ENCODE data around the gene TEX51.

- TF ChIP-seq CTCF (IDR thresholded peaks at IDR 0.05; ENCODE audit: poor library complexity, severe bottlenecking): no peak
- no peak for TF ChIP-seq POLR2AphosphoS5 (IDR thresholded peaks at IDR 0.05)
- TF ChIP-seq SMC3 (conservative IDR thresholded peaks at IDR 0.05; ENCODE audit: poor library complexity): no peak
- no peak for TF ChIP-seq TAF1 (IDR thresholded peaks at IDR 0.05; ENCODE audit: low read depth)
- TF ChIP-seq MXI1 (conservative IDR thresholded peaks at IDR 0.05; ENCODE audit: poor library complexity, severe bottlenecking): no peak
- no peak for TF ChIP-seq EP300 (conservative IDR thresholded peaks at IDR 0.05; ENCODE audit: poor library complexity, severe bottlenecking)
- no peak for TF ChIP-seq EZH2 (IDR thresholded peaks at IDR 0.05; ENCODE audit: borderline replicate concordance, insufficient read depth, low read length, poor library complexity, severe bottlenecking)
- TF ChIP-seq REST (IDR thresholded peaks at IDR 0.05; ENCODE audit: borderline replicate concordance): no peak
- no peak for TF ChIP-seq RAD21 (conservative IDR thresholded peaks at IDR 0.05)
Observed at GRCh38 chr2:126905991-126906390, 7.3 kb downstream of the TEX51 start.
